GM23248 (cell line): ENCODE data around the gene DUSP28. TPM values are rescaled to one million over a fixed set of nuclear protein-coding genes. Genes with fewer than 3 reads are reported as not detected.
"Not testable (repeated sequence)": the region's sequence is repeated elsewhere in the genome, so short reads cannot be mapped to it uniquely, and the experiment has no call there.

Experiments used
- DNase-seq: peaks from one replicate; pipeline ENCODE4 v3.0.0-alpha.2; 2015
- H2AFZ ChIP-seq: fragments of 200-600 bp; sonication (generic); 2 replicates; pipeline ENCODE4 v1.6.1; 2016; ENCODE audit warnings: antibody characterized with exemption
- H3F3A ChIP-seq: fragments of 200-600 bp; sonication (generic); 2 replicates; pipeline ENCODE4 v1.6.1; 2016; ENCODE audit warnings: mild to moderate bottlenecking, antibody characterized with exemption, mixed run types; ENCODE audit not compliant: insufficient read depth
- H3K27ac ChIP-seq: fragments of 200-600 bp; sonication (generic); 2 replicates; pipeline ENCODE4 v1.5.1; 2016; ENCODE audit warnings: mild to moderate bottlenecking
- H3K27me3 ChIP-seq: fragments of 200-600 bp; sonication (generic); replicated peaks from 2 replicates; pipeline ENCODE4 v1.6.1; 2016; ENCODE audit warnings: mild to moderate bottlenecking; ENCODE audit not compliant: insufficient read depth
- H3K36me3 ChIP-seq: fragments of 200-600 bp; sonication (generic); 2 replicates; pipeline ENCODE4 v1.6.1; 2016; ENCODE audit warnings: low read depth, mild to moderate bottlenecking
- H3K4me1 ChIP-seq: fragments of 200-600 bp; sonication (generic); 2 replicates; pipeline ENCODE4 v1.6.1; 2016; ENCODE audit warnings: mild to moderate bottlenecking; ENCODE audit not compliant: insufficient read depth
- H3K4me2 ChIP-seq: fragments of 200-600 bp; sonication (generic); one replicate; pipeline ENCODE4 v1.6.1; 2016; ENCODE audit warnings: mild to moderate bottlenecking; ENCODE audit not compliant: unreplicated experiment
- H3K4me3 ChIP-seq: fragments of 200-600 bp; sonication (generic); 2 replicates; pipeline ENCODE4 v1.5.1; 2016; ENCODE audit warnings: mild to moderate bottlenecking
- H3K79me2 ChIP-seq: fragments of 200-600 bp; sonication (generic); 2 replicates; pipeline ENCODE4 v1.6.1; 2016; ENCODE audit warnings: mild to moderate bottlenecking; ENCODE audit not compliant: insufficient read depth
- H3K9ac ChIP-seq: fragments of 200-600 bp; sonication (generic); 2 replicates; pipeline ENCODE4 v1.6.1; 2016; ENCODE audit warnings: mild to moderate bottlenecking
- H3K9me2 ChIP-seq: fragments of 200-600 bp; sonication (generic); 2 replicates; pipeline ENCODE4 v1.6.1; 2016; ENCODE audit warnings: mixed run types, mild to moderate bottlenecking, moderate library complexity; ENCODE audit not compliant: insufficient read depth
- H3K9me3 ChIP-seq: fragments of 200-600 bp; sonication (generic); one replicate; pipeline ENCODE4 v1.6.1; 2017; ENCODE audit warnings: low read depth
- H4K20me1 ChIP-seq: fragments of 200-600 bp; sonication (generic); 2 replicates; pipeline ENCODE4 v1.6.0; 2016; ENCODE audit not compliant: insufficient read depth
- EZH2 ChIP-seq: fragments of 200-600 bp; sonication (generic); IDR thresholded peaks from 2 replicates; pipeline ENCODE4 v1.6.1; 2018; ENCODE audit warnings: antibody characterized with exemption, mild to moderate bottlenecking; ENCODE audit not compliant: insufficient read depth, poor library complexity, severe bottlenecking
- EZH2phosphoT487 ChIP-seq: fragments of 200-600 bp; sonication (generic); IDR thresholded peaks from 2 replicates; pipeline ENCODE4 v1.6.1; 2018; ENCODE audit warnings: antibody characterized with exemption, moderate library complexity, mild to moderate bottlenecking, low read depth; ENCODE audit not compliant: insufficient read depth
- WGBS, 2 experiments: methylation state at CpG; one replicate each; pipeline ENCODE4 v1.1.6; 2015 to 2017; ENCODE audit warnings: low lambda C conversion rate in 2 of 2, low coverage in 1 of 2; ENCODE audit errors: missing lambda C conversion rate in 2 of 2; 5-methylcytosine and 5-hydroxymethylcytosine counted together
- in situ Hi-C: fragments of 300-500 bp; cut with MboI; formaldehyde crosslinking; loops from 2 replicates; pipeline ENCODE4 v1.15.0; 2020
- polyA plus RNA-seq: library from polyadenylated mRNA; unstranded; fragments of >200 nt; fragmentation: Nextera tagmentation; extraction: Ambion mirVana; gene quantifications from 2 replicates; pipeline ENCODE4 v1.2.1, GENCODE V29; 2016
- total RNA-seq: library from RNA; depleted of rRNA; stranded (reverse); fragments of >200 nt; shearing (Covaris generic); gene quantifications from 2 replicates; pipeline ENCODE4 v1.2.3, GENCODE V29; 2014

The DUSP28 gene
- total and polyA plus RNA-seq, 2 experiments from 2014 or later: 3.2 to 4.9 TPM

DNA sequence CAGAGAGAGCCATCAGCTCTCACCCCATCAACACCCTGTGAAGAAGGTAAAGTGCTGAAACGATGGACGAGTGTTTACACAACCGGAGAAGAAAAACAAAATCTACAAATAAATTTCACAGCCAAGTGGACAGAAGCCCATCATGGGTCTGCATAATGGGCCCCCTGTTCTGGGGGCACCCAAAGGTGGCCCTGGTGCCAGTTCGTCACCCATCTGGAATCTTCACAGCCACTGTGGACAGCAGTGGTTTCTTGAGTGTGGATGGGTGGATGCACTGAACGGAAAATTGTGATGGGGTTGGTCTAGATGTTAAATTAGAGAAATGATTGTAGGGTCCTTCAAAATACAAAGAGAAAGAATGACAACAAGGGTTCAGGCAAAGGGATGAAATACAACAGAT lies 41.2 kb upstream of the DUSP28 start:
- Histone ChIP-seq H3K79me2 (no peaks in the 10 kb centered on the region), H3K27ac (no peak overlapping the region), H3K9me3 (no peaks in the 10 kb centered on the region), H2AFZ (peak overlapping the region; percentile 79; the same call in 1 of the 2 replicates), H3K36me3 (no peaks in the 10 kb centered on the region), H3K4me3 (peak overlapping the region; percentile 63), H3K9ac (peak overlapping the region; percentile 56), H3F3A (no peaks in the 10 kb centered on the region), H3K4me1 (peaks cover 10% of the 10 kb centered on the region), H4K20me1 (no peaks in the 10 kb centered on the region), H3K4me2 (peak overlapping the region; percentile 76), H3K27me3 (no peaks in the 10 kb centered on the region), H3K9me2 (no peaks in the 10 kb centered on the region)
- WGBS, 2 experiments: 88% methylated on average over 5 of the region's 5 CpGs
- TF ChIP-seq EZH2phosphoT487: no peak
- no peak for TF ChIP-seq EZH2
- DNase-seq: no peak
- in situ Hi-C loops: no loop called here

DNA sequence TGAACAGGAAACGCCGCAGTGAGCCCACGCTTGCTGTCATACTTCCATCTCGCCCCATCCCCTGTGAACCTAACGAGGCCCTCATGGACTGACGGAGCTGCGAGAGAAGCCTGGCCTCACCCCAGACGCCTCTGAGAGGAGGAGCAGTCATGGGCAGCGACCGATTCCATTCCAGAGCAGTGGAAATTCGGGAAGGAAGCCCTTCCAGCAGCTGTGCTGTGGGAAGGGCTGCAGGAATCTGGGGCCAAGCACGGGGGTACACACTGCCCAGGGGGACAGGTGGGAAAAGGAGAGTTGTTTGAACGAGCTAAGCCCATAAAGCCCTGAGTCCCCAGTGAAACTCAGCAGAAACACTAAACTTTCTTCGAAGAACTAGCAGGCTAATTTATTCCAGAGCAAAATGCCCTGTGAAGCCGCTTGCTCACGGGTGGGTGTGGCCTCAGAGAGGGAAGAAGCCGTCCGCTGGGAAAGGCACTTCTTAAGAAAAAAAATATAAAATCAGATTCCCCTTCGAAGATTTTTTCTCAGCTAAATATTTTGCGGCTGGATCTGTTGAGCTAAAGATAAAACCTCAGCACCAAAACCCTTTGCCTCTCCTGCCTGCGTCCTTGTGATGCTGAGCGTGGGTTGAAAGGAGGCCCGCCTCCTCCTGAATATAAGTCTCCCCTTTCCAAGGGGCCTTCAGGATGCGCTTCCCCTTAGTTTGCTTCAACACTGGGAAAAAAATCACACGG lies 40.6 kb upstream of the DUSP28 start:
- TF ChIP-seq EZH2 (no peak), EZH2phosphoT487 (no peak)
- H3K27ac ChIP-seq: peak overlapping the region; percentile 36
- WGBS, 2 experiments: 1 to 2% methylated on average over 25 of the region's 25 CpGs
- peak overlapping the region; percentile 76 for H3K4me2 ChIP-seq
- H3K9me2 ChIP-seq: no peaks in the 10 kb centered on the region
- DNase-seq: peak; percentile 86
- H3F3A ChIP-seq: no peaks in the 10 kb centered on the region
- peak overlapping the region; percentile 63 for H3K4me3 ChIP-seq
- no peaks in the 10 kb centered on the region for H3K36me3 ChIP-seq
- no peaks in the 10 kb centered on the region for H3K27me3 ChIP-seq
- no peaks in the 10 kb centered on the region for H4K20me1 ChIP-seq
- no peaks in the 10 kb centered on the region for H3K9me3 ChIP-seq
- in situ Hi-C loops: no loop called here
- peak overlapping the region; percentile 56 for H3K9ac ChIP-seq
- H2AFZ ChIP-seq: peak overlapping the region; percentile 79
- peaks cover 7% of the 10 kb centered on the region; the same call in 1 of the 2 replicates for H3K4me1 ChIP-seq
- H3K79me2 ChIP-seq: no peaks in the 10 kb centered on the region

DNA sequence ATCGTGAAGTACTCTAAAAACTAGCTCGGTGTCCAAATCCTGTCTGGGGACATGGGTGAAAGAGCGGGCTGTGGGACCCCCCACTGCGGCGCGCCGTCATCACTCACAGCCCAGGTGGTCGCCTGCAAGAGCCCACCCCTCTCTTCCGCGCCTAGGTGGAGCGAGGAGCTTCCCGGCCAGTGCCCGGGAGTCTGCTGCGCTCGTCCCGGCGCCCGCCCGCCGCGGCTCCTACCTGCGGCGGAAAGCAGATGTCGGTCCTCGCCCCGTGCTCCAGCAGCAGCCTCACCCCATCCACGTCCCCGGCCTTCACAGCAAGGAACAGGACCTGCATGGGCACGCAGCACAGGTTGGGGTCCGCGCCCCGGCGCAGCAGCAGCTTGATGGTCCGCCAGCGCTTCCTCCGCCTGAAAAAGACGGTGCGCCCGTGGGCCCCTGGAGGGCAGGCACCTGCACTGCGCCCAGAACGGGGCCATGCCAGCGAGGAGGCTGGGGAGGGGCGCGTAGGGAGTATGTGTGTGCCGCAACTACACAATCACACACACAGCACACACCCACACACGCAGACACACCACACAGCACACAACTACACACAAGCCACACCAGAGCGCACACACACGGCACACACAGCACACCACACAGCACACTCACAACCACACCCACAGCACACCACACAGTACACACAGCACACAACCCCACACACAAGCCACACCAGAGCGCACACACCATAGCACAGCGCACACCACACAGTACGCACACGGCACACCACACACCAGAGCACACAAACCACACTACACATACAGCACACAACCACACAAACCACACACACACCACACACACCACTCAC lies 39.8 kb upstream of the DUSP28 start:
- H3K27me3 ChIP-seq: no peaks in the 10 kb centered on the region
- no peaks in the 10 kb centered on the region for H3K36me3 ChIP-seq
- H3K9ac ChIP-seq: peak overlapping the region; percentile 56
- in situ Hi-C loops: no loop called here
- WGBS, 2 experiments: 18 to 21% methylated on average over 47 to 52 of the region's 52 CpGs
- no peaks in the 10 kb centered on the region for H3K9me2 ChIP-seq
- H4K20me1 ChIP-seq: no peaks in the 10 kb centered on the region
- H2AFZ ChIP-seq: peak overlapping the region; percentile 79
- peak overlapping the region; percentile 76 for H3K4me2 ChIP-seq
- no peak overlapping the region for H3K27ac ChIP-seq
- H3K4me1 ChIP-seq: peaks cover 7% of the 10 kb centered on the region; the same call in 1 of the 2 replicates
- H3K79me2 ChIP-seq: no peaks in the 10 kb centered on the region
- no peaks in the 10 kb centered on the region for H3K9me3 ChIP-seq
- no peak for TF ChIP-seq EZH2phosphoT487
- no peak for TF ChIP-seq EZH2
- peak overlapping the region; percentile 63 for H3K4me3 ChIP-seq
- no peaks in the 10 kb centered on the region for H3F3A ChIP-seq
- peak; percentile 37 for DNase-seq

DNA sequence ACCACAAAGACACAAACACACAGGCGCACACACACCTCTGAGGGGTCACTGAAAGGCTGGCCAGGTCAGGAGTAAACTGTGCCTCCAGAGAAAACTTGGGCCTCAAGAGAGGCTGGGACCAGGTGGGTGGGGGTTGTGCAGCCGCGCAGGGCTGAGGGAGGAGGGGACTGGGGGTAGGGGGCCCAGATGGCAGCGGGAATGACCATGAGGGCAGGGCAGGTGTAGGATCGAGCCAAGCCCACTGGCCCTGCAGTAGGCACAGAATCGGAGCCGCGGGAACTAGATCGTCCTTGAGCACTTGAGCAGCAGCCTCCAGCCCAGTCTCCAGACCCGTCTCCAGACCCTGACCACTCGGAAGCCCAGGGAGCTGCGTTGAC lies 39.2 kb upstream of the DUSP28 start:
- no peaks in the 10 kb centered on the region for H3K79me2 ChIP-seq
- peaks cover 7% of the 10 kb centered on the region; the same call in 1 of the 2 replicates for H3K4me1 ChIP-seq
- H4K20me1 ChIP-seq: no peaks in the 10 kb centered on the region
- no peak for TF ChIP-seq EZH2
- TF ChIP-seq EZH2phosphoT487: no peak
- H2AFZ ChIP-seq: no peak overlapping the region
- no peak overlapping the region for H3K9ac ChIP-seq
- 88 to 90% methylated on average over 11 to 12 of the region's 12 CpGs for WGBS, 2 experiments
- H3K4me2 ChIP-seq: no peak overlapping the region
- H3K27ac ChIP-seq: no peak overlapping the region
- DNase-seq: no peak
- H3K27me3 ChIP-seq: no peaks in the 10 kb centered on the region
- H3F3A ChIP-seq: no peaks in the 10 kb centered on the region
- no peaks in the 10 kb centered on the region for H3K9me3 ChIP-seq
- no peak overlapping the region for H3K4me3 ChIP-seq
- H3K9me2 ChIP-seq: no peaks in the 10 kb centered on the region
- in situ Hi-C loops: no loop called here
- H3K36me3 ChIP-seq: no peaks in the 10 kb centered on the region

DNA sequence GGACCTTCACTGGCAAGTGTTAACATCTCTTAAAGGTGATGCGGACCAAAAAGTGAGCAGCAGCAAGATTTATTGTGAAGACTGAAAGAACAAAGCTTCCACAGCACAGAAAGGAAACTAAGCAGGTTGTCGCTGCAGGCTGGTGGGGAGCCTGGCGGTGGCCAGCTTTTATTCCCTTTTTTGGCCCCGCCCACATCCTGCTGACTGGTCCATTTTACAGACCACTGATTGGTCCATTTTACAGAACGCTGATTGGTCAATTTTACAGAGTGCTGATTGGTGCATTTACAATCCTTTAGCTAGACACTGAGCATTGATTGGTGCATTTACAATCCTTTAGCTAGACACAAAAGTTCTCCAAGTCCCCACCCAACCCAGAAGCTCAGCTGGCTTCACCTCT lies 38.3 kb upstream of the DUSP28 start:
- in situ Hi-C loops, H4K20me1 ChIP-seq, DNase-seq, H3K9me3 ChIP-seq, H3K4me1 ChIP-seq, H2AFZ ChIP-seq, H3K36me3 ChIP-seq, H3K9ac ChIP-seq, H3K27me3 ChIP-seq, H3K4me2 ChIP-seq, H3K9me2 ChIP-seq, H3K27ac ChIP-seq, H3F3A ChIP-seq, H3K79me2 ChIP-seq, H3K4me3 ChIP-seq: not testable (repeated sequence)
- 89 to 90% methylated on average over 5 of the region's 5 CpGs for WGBS, 2 experiments
